Measurements from ENCODE around the gene NLGN1. TPM values are rescaled to one million over a fixed set of nuclear protein-coding genes. Genes with fewer than 3 reads are reported as not detected.

Gene NLGN1
- total and polyA plus RNA-seq, 9 of the 15 experiments (the other 6 are each of a cell fraction or from before 2014, with no cell fraction given), result under 0.01 to 0.01 TPM; not detected in 7

DNA sequence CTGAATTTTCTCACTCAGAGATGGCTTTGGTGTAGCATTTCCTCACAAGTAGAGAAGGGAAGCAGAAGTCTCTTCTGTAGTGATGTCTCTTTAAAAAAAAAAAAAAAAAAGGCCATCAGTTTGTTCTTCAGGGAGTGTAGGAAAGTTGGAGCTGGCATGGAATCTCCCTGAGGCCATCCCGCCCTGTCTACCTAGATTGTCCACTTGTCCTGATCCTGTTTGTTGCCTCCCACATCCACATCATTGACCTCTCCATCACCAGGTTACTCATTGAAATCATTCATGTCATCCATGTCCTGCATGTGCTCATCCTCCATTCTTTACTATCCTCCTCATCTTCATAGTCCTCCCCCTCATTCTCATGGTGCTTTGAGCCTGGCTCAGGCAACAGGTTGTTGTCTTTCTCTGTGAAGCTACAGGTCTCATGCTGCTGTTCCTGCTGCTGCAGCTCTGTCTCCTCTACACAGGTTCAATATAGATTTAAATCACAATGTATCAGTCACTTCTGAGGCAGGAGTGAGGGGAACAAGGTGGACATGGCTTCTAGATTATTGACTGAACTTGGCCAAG, 905.3 kb downstream of the NLGN1 start:
- no peak overlapping the region for H2AFZ ChIP-seq (ENCODE audit: low read depth, low read length)
- TF ChIP-seq PHF8 (IDR thresholded peaks at IDR 0.05; ENCODE audit: borderline replicate concordance, low read length) (no peak), NR4A1 (CRISPR knock-in tag; IDR thresholded peaks at IDR 0.05) (no peak), NR4A1 (tag; IDR thresholded peaks at IDR 0.05) (no peak), STAT5A (IDR thresholded peaks at IDR 0.05; ENCODE audit: borderline replicate concordance, low read length) (no peak), ZNF766 (CRISPR knock-in tag; conservative IDR thresholded peaks at IDR 0.05) (no peak), ZBTB7A (IDR thresholded peaks at IDR 0.05; ENCODE audit: borderline replicate concordance, control insufficient read depth, low read depth, low read length) (no peak), U2AF1 (optimal IDR thresholded peaks at IDR 0.05; ENCODE audit: low read depth, low read length) (no peak), ZFP36 (IDR thresholded peaks at IDR 0.05; ENCODE audit: low read depth, low read length, partially characterized antibody) (no peak), BMI1 (IDR thresholded peaks at IDR 0.05; ENCODE audit: low read length) (no peak), ZNF644 (tag; IDR thresholded peaks at IDR 0.05; ENCODE audit: low read depth) (no peak), FOXM1 (IDR thresholded peaks at IDR 0.05; ENCODE audit: low read depth) (no peak), FOXM1 (CRISPR knock-in tag; IDR thresholded peaks at IDR 0.05; ENCODE audit: low read depth) (no peak), ZNF778 (CRISPR knock-in tag; IDR thresholded peaks at IDR 0.05) (no peak), RNF219 (CRISPR knock-in tag; IDR thresholded peaks at IDR 0.05) (no peak), RBBP5 (IDR thresholded peaks at IDR 0.05; ENCODE audit: borderline replicate concordance, insufficient read depth, low read length, poor library complexity, severe bottlenecking) (no peak)
- TF ChIP-seq, protein P1, sequence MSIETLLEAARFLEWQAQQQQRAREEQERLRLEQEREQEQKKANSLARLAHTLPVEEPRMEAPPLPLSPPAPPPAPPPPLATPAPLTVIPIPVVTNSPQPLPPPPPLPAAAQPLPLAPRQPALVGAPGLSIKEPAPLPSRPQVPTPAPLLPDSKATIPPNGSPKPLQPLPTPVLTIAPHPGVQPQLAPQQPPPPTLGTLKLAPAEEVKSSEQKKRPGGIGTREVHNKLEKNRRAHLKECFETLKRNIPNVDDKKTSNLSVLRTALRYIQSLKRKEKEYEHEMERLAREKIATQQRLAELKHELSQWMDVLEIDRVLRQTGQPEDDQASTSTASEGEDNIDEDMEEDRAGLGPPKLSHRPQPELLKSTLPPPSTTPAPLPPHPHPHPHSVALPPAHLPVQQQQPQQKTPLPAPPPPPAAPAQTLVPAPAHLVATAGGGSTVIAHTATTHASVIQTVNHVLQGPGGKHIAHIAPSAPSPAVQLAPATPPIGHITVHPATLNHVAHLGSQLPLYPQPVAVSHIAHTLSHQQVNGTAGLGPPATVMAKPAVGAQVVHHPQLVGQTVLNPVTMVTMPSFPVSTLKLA (conservative IDR thresholded peaks at IDR 0.05), result no peak
- H3K9ac ChIP-seq (ENCODE audit: insufficient read depth in 1 of 2, low read depth in 2 of 2, low read length in 2 of 2), result no peak overlapping the region
- H3K27ac ChIP-seq (ENCODE audit: extremely low read depth, low read depth, low read length), result no peak overlapping the region
- intact Hi-C loops (cut with micrococcal nuclease), result no loop called here
- ChIA-PET CTCF (ENCODE audit: low intra/inter-chr PET ratio) (no interaction called here), POLR2A (no interaction called here)
- in situ Hi-C loops (cut with MboI), result no loop called here
- H3K36me3 ChIP-seq (ENCODE audit: control insufficient read depth, insufficient read depth, low read length), result no peaks in the 10 kb centered on the region
- H3K9me3 ChIP-seq (replicated peaks; ENCODE audit: control insufficient read depth, insufficient read depth, low read depth, low read length), result no peaks in the 10 kb centered on the region
- no peak for FAIRE-seq
- H4K20me1 ChIP-seq (replicated peaks; ENCODE audit: control insufficient read depth, insufficient read depth, low read length), result no peaks in the 10 kb centered on the region
- BruUV-seq (replicated peaks), result no TSS peak
- H3K4me3 ChIP-seq, result no peak overlapping the region
- 0% methylated on average over 1 of the region's 1 CpG for WGBS (ENCODE audit: insufficient coverage, low coverage, missing lambda C conversion rate)
- H3K27me3 ChIP-seq (ENCODE audit: control insufficient read depth in 2 of 2, insufficient read depth in 2 of 2, low read length in 2 of 2), result no peaks in the 10 kb centered on the region
- H3K4me2 ChIP-seq (ENCODE audit: insufficient read depth, low read length), result no peak overlapping the region
- H3K9me1 ChIP-seq (ENCODE audit: control insufficient read depth, insufficient read depth, low read length), result no peaks in the 10 kb centered on the region
- no peaks in the 10 kb centered on the region for H3K4me1 ChIP-seq (replicated peaks in 1 of 2; ENCODE audit: control insufficient read depth in 2 of 2, insufficient read depth in 2 of 2, low read length in 2 of 2)
- no peaks in the 10 kb centered on the region for H3K79me2 ChIP-seq (ENCODE audit: control insufficient read depth, insufficient read depth, low read length)
- ATAC-seq, result no peak
- no peak for DNase-seq (ENCODE audit: extremely low read depth in 1 of 4, low spot score in 3 of 4)
